HG03378 (cell line): ENCODE measurements around the gene MT1B.

Experiments used
- ATAC-seq: cut with Tn5 transposase; IDR thresholded peaks from one replicate; pipeline ENCODE4 v1.9.1; 2021; ENCODE audit warnings: mild to moderate bottlenecking, moderate library complexity; ENCODE audit not compliant: unreplicated experiment

MT1B gene

GRCh38 chr16:56651586-56651985 is at the start of gene MT1B:
Gene MT1B, plus strand, starts transcription at chr16:56651886. Its CDS starts 68 bp downstream, at chr16:56651954.
- ATAC-seq = no peak

GRCh38 chr16:56603589-56603988 is 48.1 kb upstream of the MT1B start:
- ATAC-seq = no peak

DNA sequence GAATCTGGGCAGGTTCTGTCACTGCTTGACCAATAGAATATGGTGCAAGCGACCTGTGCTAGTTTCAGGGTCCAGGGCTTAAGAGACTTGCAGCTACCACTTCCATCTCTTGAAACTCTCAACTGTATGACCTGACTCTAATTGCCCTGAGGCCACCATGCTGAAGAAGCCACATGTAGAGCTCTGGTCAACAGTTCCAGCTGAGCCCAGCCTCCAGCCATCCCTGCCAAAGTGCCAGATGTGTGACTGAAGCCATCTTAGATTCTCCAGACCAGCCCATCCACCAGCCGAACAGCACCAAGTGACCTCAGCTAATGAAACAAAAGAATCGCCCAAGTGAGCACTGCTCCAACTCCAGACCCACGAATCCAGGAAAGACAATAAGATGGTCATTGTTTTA is 46.7 kb upstream of the MT1B start:
- no peak for ATAC-seq

DNA sequence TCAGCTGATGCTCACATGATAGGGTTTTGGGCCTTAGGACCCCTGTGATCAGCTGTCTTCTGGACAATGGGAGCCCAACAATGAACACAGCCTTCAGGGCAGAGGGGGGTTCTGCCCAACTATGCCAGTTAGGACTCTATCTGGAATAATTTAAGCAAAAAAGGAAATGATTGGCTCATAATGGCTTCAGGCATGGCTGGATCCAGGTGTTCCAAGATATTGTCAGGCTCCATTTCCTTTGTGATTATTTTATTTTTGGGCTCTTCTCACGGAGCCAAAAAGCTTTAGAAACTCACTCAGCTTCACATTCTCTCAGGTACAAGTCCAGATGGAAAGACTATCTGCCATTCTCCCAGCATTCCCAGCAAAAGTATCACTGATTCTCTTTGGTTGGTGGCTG is 46.2 kb upstream of the MT1B start:
- no peak for ATAC-seq

DNA sequence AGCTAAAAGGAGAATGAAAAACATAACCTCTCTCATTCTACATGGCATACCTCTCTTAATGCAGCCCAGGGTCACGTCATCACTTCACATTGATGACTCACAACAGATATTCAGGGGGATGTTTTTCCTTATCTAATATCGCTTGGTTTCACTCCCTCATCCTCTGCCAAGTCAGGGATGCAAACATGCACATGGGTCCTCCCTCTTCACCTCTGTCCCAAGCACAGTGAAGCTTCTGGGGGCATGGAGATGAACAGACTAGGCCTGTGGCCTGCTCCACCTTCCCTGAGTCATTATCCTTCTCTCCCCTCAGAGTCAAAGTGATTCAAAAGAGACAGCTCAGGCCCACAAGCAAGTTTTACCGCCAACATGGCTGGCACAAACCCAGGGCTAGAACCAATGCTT is 45.6 kb upstream of the MT1B start:
- no peak for ATAC-seq

DNA sequence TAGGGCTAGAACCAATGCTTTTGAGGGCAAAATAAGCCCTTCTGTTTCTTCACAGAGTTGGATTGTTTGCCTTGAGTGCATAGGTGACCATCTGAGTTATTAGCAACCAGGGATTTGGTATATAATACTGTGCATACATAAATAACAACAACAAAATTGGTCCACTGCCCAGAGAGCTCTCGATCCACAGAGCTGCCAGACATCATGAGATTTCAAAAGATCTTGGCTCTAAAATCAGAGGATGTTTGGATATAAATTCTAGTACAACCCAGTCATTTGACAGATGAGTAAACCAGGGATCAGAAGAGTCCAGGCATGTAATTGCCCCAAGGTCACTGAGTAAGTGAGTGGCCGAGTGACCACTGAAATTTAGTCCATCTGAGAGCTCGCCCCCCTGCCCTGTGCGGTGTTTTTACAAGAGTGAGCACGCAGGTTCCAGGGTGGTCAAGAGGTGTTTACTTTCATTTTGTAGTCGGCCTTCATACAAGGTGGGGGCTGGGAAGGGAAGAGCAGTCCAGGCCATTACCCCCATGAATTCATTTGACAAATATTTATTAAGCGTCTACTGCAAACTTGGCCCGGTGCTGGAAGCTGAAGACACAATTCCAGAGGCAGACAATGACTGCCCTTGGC is 45.1 kb upstream of the MT1B start:
- no peak for ATAC-seq

GRCh38 chr16:56607109-56607618 is 44.5 kb upstream of the MT1B start:
- ATAC-seq = no peak

DNA sequence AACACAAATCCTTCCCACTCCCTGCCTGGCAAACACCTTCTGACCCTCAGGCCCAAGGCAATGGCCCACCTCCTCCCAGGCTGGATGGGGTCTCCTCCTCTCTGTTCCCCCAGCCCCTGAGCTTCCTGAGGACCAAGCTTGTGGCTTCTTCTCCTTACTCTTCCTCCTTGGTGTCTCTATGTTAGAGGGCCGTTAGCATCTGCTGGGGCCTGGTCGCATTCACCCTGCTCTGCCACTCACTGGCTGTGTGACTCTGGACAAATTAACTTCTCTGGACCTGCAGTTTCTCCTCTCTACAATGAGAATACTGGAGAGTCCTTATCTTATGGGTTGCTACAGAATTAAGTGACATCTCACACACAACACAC is 44.0 kb upstream of the MT1B start:
- no peak for ATAC-seq

GRCh38 chr16:56608043-56608875 is 43.4 kb upstream of the MT1B start, which contains the start of gene MT2A:
Gene MT2A, plus strand, starts transcription at chr16:56608584. Its CDS starts 72 bp downstream, at chr16:56608656.
- peak; percentile 72 for ATAC-seq

- no peak for ATAC-seq
Observed at GRCh38 chr16:56608876-56609462, 42.7 kb upstream of the MT1B start.

DNA sequence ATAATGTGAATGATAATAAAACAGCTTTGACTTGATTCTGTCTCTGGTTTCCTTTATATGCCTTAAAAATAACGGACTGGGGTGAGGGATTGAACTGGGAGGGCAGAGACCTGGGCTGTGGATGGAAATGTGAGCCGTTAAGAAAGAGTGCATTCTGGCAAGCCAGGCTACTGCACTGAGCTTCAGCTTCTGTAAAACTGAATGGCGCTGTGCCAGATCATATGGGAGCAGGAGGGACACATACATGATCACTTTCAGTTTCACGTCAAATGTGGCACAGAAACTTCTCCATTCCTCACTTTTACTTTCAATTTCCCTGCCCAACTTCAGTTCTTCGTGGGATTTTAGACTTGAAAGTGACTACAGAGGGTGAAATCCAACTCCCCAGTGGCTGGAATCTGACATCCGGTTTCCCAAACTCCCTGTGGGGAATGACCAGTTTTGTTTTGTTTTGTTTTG is 42.2 kb upstream of the MT1B start:
- peak; percentile 48 for ATAC-seq

GRCh38 chr16:56610017-56610608 is 41.6 kb upstream of the MT1B start:
- ATAC-seq = no peak

DNA sequence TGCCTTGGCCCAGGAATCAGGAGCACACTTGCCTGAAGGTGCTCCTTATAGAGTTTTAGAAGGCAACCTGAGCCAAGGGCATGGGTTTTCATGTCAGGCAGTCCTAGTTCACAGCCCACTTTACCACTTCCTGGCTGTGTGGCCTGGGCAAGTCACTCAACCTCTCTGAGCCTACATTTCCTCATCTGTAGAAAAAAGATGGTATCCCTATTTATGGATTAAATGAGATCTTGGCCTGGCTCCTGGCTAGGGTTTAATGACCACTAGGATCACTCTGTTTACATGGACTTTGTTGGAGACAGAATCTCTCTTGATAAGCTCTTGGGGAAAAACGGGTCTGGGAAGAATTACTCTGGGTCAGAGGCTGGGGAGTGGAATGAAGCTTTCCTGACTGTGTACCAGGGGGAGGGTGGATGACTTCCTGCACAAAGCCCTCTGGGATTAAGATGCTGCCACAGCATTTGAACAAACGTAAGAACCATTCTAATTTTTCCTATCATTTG is 41.0 kb upstream of the MT1B start:
- ATAC-seq = no peak

DNA sequence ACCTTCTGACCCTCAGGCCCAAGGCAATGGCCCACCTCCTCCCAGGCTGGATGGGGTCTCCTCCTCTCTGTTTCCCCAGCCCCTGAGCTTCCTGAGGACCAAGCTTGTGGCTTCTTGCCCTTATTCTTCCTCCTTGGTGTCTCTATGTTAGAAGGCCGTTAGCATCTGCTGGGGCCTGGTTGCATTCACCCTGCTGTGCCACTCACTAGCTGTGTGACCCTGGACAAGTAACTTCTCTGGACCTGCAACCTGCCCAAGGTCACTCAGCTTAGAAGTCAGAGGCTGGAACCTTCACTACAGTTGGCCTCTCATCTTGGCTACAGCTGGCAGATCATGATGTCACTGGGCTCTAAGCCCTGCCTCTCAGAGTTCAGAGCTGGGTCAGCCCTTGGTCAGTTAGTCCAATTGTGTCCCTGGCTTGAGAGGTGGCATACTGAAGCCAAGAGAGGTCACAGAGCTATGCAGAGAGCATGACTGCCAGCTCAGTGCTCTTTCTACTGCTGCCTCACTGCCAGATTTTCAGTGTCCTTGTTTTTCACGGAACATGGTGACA is 40.3 kb upstream of the MT1B start:
- no peak for ATAC-seq

GRCh38 chr16:56613706-56614105 is 38.0 kb upstream of the MT1B start:
- no peak for ATAC-seq

DNA sequence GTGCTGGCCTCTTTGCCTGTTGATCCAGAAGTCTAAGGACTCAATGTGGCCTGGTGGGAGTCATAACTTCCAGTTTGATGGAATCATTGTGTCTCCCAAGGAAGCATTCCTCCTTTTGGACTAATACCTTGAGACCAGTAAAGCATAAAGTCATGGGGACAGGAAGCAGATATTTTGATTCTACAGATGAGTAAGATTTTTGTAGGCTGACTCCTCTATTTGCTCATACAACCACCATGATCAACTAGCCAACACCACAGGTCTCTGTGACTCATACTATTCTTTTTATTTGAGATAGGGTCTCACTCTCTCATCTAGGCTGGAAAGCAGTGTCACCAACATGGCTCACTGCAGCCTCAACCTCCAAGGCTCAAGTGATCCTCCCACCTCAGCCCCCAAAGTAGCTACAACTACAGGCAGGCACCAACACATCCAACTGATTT is 37.1 kb upstream of the MT1B start:
- ATAC-seq = no peak

DNA sequence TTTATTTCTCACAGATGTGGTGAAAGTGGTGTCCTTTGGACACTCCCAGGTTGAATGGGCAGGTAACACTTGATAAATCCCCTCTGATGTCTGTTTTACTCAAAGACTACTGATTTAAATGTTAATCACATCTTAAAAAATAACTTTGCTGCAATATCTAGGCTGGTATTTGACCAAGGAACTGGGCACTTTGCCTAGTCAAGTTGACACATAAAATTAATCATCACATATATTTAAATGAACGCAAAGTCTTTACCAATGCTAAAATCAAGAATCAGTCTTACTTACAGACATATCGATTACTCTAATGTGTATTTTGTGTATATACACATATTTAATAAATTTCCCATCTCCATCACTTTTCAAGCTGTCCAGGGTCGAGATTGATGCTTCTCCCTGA is 36.3 kb upstream of the MT1B start:
- no peak for ATAC-seq

GRCh38 chr16:56616608-56617211 is 35.0 kb upstream of the MT1B start:
- ATAC-seq = no peak

- ATAC-seq = no peak
Observed at GRCh38 chr16:56617212-56618085, 34.2 kb upstream of the MT1B start.
